Right atrium auricular region (tissue), 2 donors: ENCODE measurements around the gene SLC9A1. TPM values are rescaled to one million over a fixed set of nuclear protein-coding genes. Genes with fewer than 3 reads are reported as not detected.

Source experiments
- DNase-seq: peaks from one replicate; pipeline ENCODE4 v3.0.0-alpha.2; 2019; ENCODE audit warnings: low spot score
- H3K27ac ChIP-seq, 2 donors: fragments of 200-600 bp; sonication (generic); 1 replicate in 1 of 2; 2 replicates in 1 of 2; pipeline ENCODE4 v1.5.1; 2016 to 2019
- H3K27me3 ChIP-seq, 2 donors: fragments of 200-600 bp; sonication (generic); one replicate each; pipeline versions ENCODE4 v1.5.1 to v1.6.0; 2017 to 2019
- H3K36me3 ChIP-seq: fragments of 200-600 bp; sonication (generic); one replicate; pipeline ENCODE4 v1.5.1; 2016
- H3K4me1 ChIP-seq, 2 donors: fragments of 200-600 bp; sonication (generic); one replicate each; pipeline versions ENCODE4 v1.5.1 to v1.6.0; 2017 to 2019
- H3K4me3 ChIP-seq, 2 donors: fragments of 200-600 bp; sonication (generic); 1 replicate in 1 of 2; 2 replicates in 1 of 2; pipeline ENCODE4 v1.5.1; 2017 to 2019; ENCODE audit warnings: mild to moderate bottlenecking in 1 of 2, moderate library complexity in 1 of 2
- H3K9me3 ChIP-seq, 2 donors: fragments of 200-600 bp; sonication (generic); one replicate each; pipeline ENCODE4 v1.5.1; 2019
- CTCF ChIP-seq, 2 donors: fragments of 200-600 bp; sonication (generic); IDR thresholded peaks; one replicate each; pipeline ENCODE4 v1.5.1; 2019; ENCODE audit warnings: antibody characterized with exemption in 2 of 2
- total RNA-seq, 2 donors: library from RNA; depleted of rRNA; stranded (reverse); fragments of >200 nt; gene quantifications; one replicate each; pipeline ENCODE4 v1.1.0, GENCODE V29; 2016

Gene SLC9A1
- total RNA-seq, 2 donors from 2014 or later, result 20.0 to 28.3 TPM

- no peak for DNase-seq
- TF ChIP-seq CTCF (IDR thresholded peaks at IDR 0.05), result no peak
Observed at GRCh38 chr1:27166351-27166802, 11.5 kb upstream of the SLC9A1 start.

GRCh38 chr1:27163093-27163492 is 8.2 kb upstream of the SLC9A1 start:
- no peak for TF ChIP-seq CTCF (IDR thresholded peaks at IDR 0.05)
- DNase-seq, result no peak
- H3K36me3 ChIP-seq, result no peaks in the 10 kb centered on the region

More at GRCh38 chr1:27166351-27166802, 11.5 kb upstream of the SLC9A1 start:
- no peaks in the 10 kb centered on the region for H3K27me3 ChIP-seq
- no peaks in the 10 kb centered on the region for H3K4me1 ChIP-seq
- no peaks in the 10 kb centered on the region for H3K9me3 ChIP-seq
- H3K27ac ChIP-seq, result no peak overlapping the region
- H3K36me3 ChIP-seq, result no peaks in the 10 kb centered on the region
- H3K4me3 ChIP-seq, result no peak overlapping the region

GRCh38 chr1:27162090-27162489 is 7.2 kb upstream of the SLC9A1 start:
- no peak for TF ChIP-seq CTCF (IDR thresholded peaks at IDR 0.05)
- no peak for DNase-seq

More at GRCh38 chr1:27163093-27163492, 8.2 kb upstream of the SLC9A1 start:
- Histone ChIP-seq H3K4me1 (no peaks in the 10 kb centered on the region), H3K27ac (no peak overlapping the region), H3K4me3 (no peak overlapping the region), H3K9me3 (no peaks in the 10 kb centered on the region), H3K27me3 (no peaks in the 10 kb centered on the region)

GRCh38 chr1:27161594-27161993 is 6.7 kb upstream of the SLC9A1 start:
- TF ChIP-seq CTCF (IDR thresholded peaks at IDR 0.05), result no peak
- no peaks in the 10 kb centered on the region for H3K4me1 ChIP-seq
- no peaks in the 10 kb centered on the region for H3K27me3 ChIP-seq
- no peaks in the 10 kb centered on the region for H3K9me3 ChIP-seq
- no peak overlapping the region for H3K27ac ChIP-seq
- no peaks in the 10 kb centered on the region for H3K36me3 ChIP-seq
- H3K4me3 ChIP-seq, result no peak overlapping the region
- DNase-seq, result no peak

More at GRCh38 chr1:27162090-27162489, 7.2 kb upstream of the SLC9A1 start:
- Histone ChIP-seq H3K27ac (no peak overlapping the region), H3K4me3 (no peak overlapping the region), H3K9me3 (no peaks in the 10 kb centered on the region), H3K4me1 (no peaks in the 10 kb centered on the region), H3K27me3 (no peaks in the 10 kb centered on the region), H3K36me3 (no peaks in the 10 kb centered on the region)

- Histone ChIP-seq H3K9me3 (no peaks in the 10 kb centered on the region), H3K4me1 (peaks cover 0 to 30% of the 10 kb centered on the region in 2 donors), H3K27ac (no peak overlapping the region), H3K4me3 (no peak overlapping the region), H3K27me3 (no peaks in the 10 kb centered on the region), H3K36me3 (no peaks in the 10 kb centered on the region)
- no peak for TF ChIP-seq CTCF (IDR thresholded peaks at IDR 0.05)
- no peak for DNase-seq
Observed at GRCh38 chr1:27157194-27157593, 2.3 kb upstream of the SLC9A1 start.

- no peak for TF ChIP-seq CTCF (IDR thresholded peaks at IDR 0.05)
- Histone ChIP-seq H3K4me1 (peaks cover 0 to 55% of the 10 kb centered on the region in 2 donors), H3K36me3 (no peaks in the 10 kb centered on the region), H3K4me3 (peak overlapping the region; percentile 65 to 82), H3K27ac (peak overlapping the region; percentile 90 to 91), H3K9me3 (no peaks in the 10 kb centered on the region), H3K27me3 (no peaks in the 10 kb centered on the region)
- no peak for DNase-seq
Observed at GRCh38 chr1:27154469-27154990, 395 bp downstream of the SLC9A1 start.
